Measurements from ENCODE around the gene IL18R1.

Gene IL18R1

GRCh38 chr2:102386004-102386403, 30.4 kb downstream of the IL18R1 start:
- TF ChIP-seq, protein P1, sequence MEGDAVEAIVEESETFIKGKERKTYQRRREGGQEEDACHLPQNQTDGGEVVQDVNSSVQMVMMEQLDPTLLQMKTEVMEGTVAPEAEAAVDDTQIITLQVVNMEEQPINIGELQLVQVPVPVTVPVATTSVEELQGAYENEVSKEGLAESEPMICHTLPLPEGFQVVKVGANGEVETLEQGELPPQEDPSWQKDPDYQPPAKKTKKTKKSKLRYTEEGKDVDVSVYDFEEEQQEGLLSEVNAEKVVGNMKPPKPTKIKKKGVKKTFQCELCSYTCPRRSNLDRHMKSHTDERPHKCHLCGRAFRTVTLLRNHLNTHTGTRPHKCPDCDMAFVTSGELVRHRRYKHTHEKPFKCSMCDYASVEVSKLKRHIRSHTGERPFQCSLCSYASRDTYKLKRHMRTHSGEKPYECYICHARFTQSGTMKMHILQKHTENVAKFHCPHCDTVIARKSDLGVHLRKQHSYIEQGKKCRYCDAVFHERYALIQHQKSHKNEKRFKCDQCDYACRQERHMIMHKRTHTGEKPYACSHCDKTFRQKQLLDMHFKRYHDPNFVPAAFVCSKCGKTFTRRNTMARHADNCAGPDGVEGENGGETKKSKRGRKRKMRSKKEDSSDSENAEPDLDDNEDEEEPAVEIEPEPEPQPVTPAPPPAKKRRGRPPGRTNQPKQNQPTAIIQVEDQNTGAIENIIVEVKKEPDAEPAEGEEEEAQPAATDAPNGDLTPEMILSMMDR (IDR thresholded peaks at IDR 0.05; ENCODE audit: low read depth, low read length), result no peak
- DNase-seq (ENCODE audit: low read depth in 2 of 2), result no peak
- no peak overlapping the region for H3K4me3 ChIP-seq (replicated peaks in 1 of 2; ENCODE audit: low read depth in 2 of 2, low read length in 2 of 2)

- H3K4me3 ChIP-seq (replicated peaks in 1 of 2; ENCODE audit: low read depth in 2 of 2, low read length in 2 of 2), result no peak overlapping the region
- no peak for DNase-seq (ENCODE audit: low read depth in 2 of 2)
- TF ChIP-seq, protein P1 (IDR thresholded peaks at IDR 0.05; ENCODE audit: low read depth, low read length), result no peak
Observed at GRCh38 chr2:102386867-102387541, 31.4 kb downstream of the IL18R1 start.

- TF ChIP-seq, protein P1 (IDR thresholded peaks at IDR 0.05; ENCODE audit: low read depth, low read length), result no peak
- H3K4me3 ChIP-seq (replicated peaks in 1 of 2; ENCODE audit: low read depth in 2 of 2, low read length in 2 of 2), result no peak overlapping the region
- no peak for DNase-seq (ENCODE audit: low read depth in 2 of 2)
Observed at GRCh38 chr2:102387763-102388546, 32.4 kb downstream of the IL18R1 start.

- no peak overlapping the region for H3K4me3 ChIP-seq (replicated peaks in 1 of 2; ENCODE audit: low read depth in 2 of 2, low read length in 2 of 2)
- TF ChIP-seq, protein P1 (IDR thresholded peaks at IDR 0.05; ENCODE audit: low read depth, low read length), result no peak
- no peak for DNase-seq (ENCODE audit: low read depth in 2 of 2)
Observed at GRCh38 chr2:102391565-102391964, 36.0 kb downstream of the IL18R1 start.

DNA sequence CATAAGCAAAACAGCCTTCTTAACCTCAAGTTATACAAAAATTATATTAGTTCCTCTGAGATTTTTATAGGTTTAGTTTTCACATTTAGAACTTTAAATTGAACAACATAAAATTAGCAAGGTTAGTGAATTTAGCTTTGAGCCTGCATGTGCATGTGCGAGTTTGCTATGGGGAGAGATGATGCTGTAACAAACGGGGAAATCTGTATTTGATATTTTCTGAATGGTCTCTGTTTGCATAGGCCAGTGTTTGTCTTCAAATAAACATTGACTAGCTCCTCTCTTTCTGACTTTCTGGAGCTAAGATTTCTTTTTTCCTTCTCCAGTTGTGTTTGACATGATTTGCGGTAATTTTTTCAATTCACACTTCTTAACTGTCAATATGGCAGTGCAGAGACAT, 36.5 kb downstream of the IL18R1 start:
- DNase-seq (ENCODE audit: low read depth in 2 of 2), result no peak
- H3K4me3 ChIP-seq (replicated peaks in 1 of 2; ENCODE audit: low read depth in 2 of 2, low read length in 2 of 2), result no peak overlapping the region
- TF ChIP-seq, protein P1 (IDR thresholded peaks at IDR 0.05; ENCODE audit: low read depth, low read length), result no peak

GRCh38 chr2:102392942-102393341, 37.3 kb downstream of the IL18R1 start:
- DNase-seq (ENCODE audit: low read depth in 2 of 2), result no peak
- no peak overlapping the region for H3K4me3 ChIP-seq (replicated peaks in 1 of 2; ENCODE audit: low read depth in 2 of 2, low read length in 2 of 2)
- TF ChIP-seq, protein P1 (IDR thresholded peaks at IDR 0.05; ENCODE audit: low read depth, low read length), result no peak

Measured in cardiac fibroblast (primary cell).